Uterus (tissue), 4 donors: ENCODE results near the gene USP9X. TPM values are rescaled to one million over a fixed set of nuclear protein-coding genes. Genes with fewer than 3 reads are reported as not detected.
"Not testable (repeated sequence)": the region's sequence is repeated elsewhere in the genome, so short reads cannot be mapped to it uniquely, and the experiment has no call there.

ENCODE experiments used
- DNase-seq, 2 donors: peaks; one replicate each; pipeline ENCODE4 v3.0.0-alpha.2; 2019 to 2020
- H3K27ac ChIP-seq, 2 donors: fragments of 200-600 bp; sonication (generic); 1 replicate in 1 of 2; 2 replicates in 1 of 2; pipeline ENCODE4 v1.5.1; 2016 to 2018
- H3K27me3 ChIP-seq, 2 donors: fragments of 200-600 bp; sonication (generic); one replicate each; pipeline ENCODE4 v1.5.1; 2018 to 2019; ENCODE audit warnings: control low read depth in 1 of 2
- H3K36me3 ChIP-seq, 2 donors: fragments of 200-600 bp; sonication (generic); one replicate each; pipeline ENCODE4 v1.5.1; 2019; ENCODE audit warnings: control low read depth in 1 of 2
- H3K4me1 ChIP-seq, 2 donors: fragments of 200-600 bp; sonication (generic); one replicate each; pipeline ENCODE4 v1.5.1; 2018 to 2019; ENCODE audit warnings: control low read depth in 1 of 2
- H3K4me3 ChIP-seq, 2 donors: fragments of 200-600 bp; sonication (generic); 1 replicate in 1 of 2; 2 replicates in 1 of 2; pipeline ENCODE4 v1.5.1; 2018 to 2019; ENCODE audit warnings: mild to moderate bottlenecking in 1 of 2
- H3K9me3 ChIP-seq, 2 donors: fragments of 200-600 bp; sonication (generic); one replicate each; pipeline ENCODE4 v1.5.1; 2019; ENCODE audit warnings: control low read depth in 1 of 2
- CTCF ChIP-seq, 4 experiments: fragments of 200-600 bp in 2 of 4; fragments of 450-650 bp in 2 of 4; sonication (generic) in 2 of 4; IDR thresholded peaks; one replicate each; pipeline ENCODE4 v1.5.1; 2016 to 2019; ENCODE audit warnings: antibody characterized with exemption in 4 of 4, mild to moderate bottlenecking in 2 of 4, moderate library complexity in 1 of 4
- POLR2A ChIP-seq, 2 donors: fragments of 450-650 bp; IDR thresholded peaks; one replicate each; pipeline ENCODE4 v1.6.1; 2016; ENCODE audit warnings: antibody characterized with exemption in 2 of 2, mild to moderate bottlenecking in 1 of 2, moderate library complexity in 1 of 2
- intact Hi-C: fragments of 100-400 bp; cut with DNase I; formaldehyde crosslinking; loops from one replicate; pipeline ENCODE4 v1.15.1; 2023; ENCODE audit warnings: low total_unique reads
- total RNA-seq, 4 donors: library from RNA; depleted of rRNA in 3 of 4; stranded (reverse); fragments of >200 nt in 3 of 4; gene quantifications; one replicate each; pipeline versions ENCODE4 v1.1.0 to v1.2.4, GENCODE V29; 2014 to 2023
- donor health status: DM: yes; HTN: yes; CAD: no.

USP9X gene
- total RNA-seq, 4 donors from 2014 or later, result 32.1 to 167 (median 78.7) TPM

DNA sequence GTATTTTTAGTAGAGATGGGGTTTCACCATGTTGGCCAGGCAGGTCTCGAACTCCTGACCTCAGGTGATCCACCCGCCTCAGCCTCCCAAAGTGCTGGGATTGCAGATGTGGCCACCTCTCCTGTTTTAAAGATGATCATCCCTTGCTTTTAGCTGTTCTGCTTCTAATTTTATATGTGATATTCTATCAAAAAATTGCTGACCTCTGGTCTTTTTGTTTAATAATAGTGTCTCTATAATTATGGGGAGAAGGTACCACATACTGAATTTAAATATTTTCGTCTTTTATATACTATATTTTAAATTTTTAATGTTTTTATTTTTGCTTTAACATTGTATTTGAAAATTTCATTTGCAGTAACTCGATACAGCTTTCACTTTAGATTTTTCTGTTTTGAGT, 15.6 kb downstream of the USP9X start:
- intact Hi-C loops, result no loop called here
- H3K9me3 ChIP-seq, result no peaks in the 10 kb centered on the region
- TF ChIP-seq POLR2A (IDR thresholded peaks at IDR 0.05) (no peak), CTCF (IDR thresholded peaks at IDR 0.05) (no peak)
- H3K4me3 ChIP-seq, result no peak overlapping the region
- no peaks in the 10 kb centered on the region for H3K27me3 ChIP-seq
- peaks cover 0 to 8% of the 10 kb centered on the region in 2 donors for H3K4me1 ChIP-seq
- H3K36me3 ChIP-seq, result no peaks in the 10 kb centered on the region
- no peak overlapping the region for H3K27ac ChIP-seq
- no peak for DNase-seq

- no peaks in the 10 kb centered on the region for H3K27me3 ChIP-seq
- no peak for TF ChIP-seq POLR2A (IDR thresholded peaks at IDR 0.05)
- TF ChIP-seq CTCF (IDR thresholded peaks at IDR 0.05), result no peak
- intact Hi-C loops, result no loop called here
- H3K4me1 ChIP-seq, result peaks cover 0 to 8% of the 10 kb centered on the region in 2 donors
- no peaks in the 10 kb centered on the region for H3K36me3 ChIP-seq
- no peak overlapping the region for H3K27ac ChIP-seq
- DNase-seq, result no peak
- no peak overlapping the region for H3K4me3 ChIP-seq
- no peaks in the 10 kb centered on the region for H3K9me3 ChIP-seq
Observed at GRCh38 chrX:41105005-41105404, 19.8 kb downstream of the USP9X start.

DNA sequence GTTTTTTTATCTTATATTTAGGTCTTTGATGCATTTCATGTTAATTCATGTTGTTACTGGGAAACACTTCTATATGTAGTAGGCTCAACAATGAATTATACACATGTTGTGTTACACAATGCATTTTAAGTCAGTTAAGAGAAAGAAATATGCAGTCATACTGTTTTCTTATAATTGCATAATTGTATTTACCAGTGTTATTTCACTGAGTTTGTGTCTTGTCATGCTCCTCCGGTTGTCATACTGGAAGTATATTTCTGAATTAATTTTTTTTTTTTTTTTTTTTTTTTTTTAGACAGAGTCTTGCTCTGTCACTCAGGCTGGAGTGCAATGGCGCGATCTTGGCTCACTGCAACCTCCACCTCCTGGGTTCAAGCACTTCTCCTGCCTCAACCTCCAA, 21.0 kb downstream of the USP9X start:
- H3K4me3 ChIP-seq, H3K27me3 ChIP-seq, H3K9me3 ChIP-seq, H3K36me3 ChIP-seq, H3K4me1 ChIP-seq, DNase-seq, H3K27ac ChIP-seq, intact Hi-C loops: not testable (repeated sequence)

- no peak overlapping the region for H3K27ac ChIP-seq
- H3K4me3 ChIP-seq, result no peak overlapping the region
- TF ChIP-seq CTCF (IDR thresholded peaks at IDR 0.05) (no peak), POLR2A (IDR thresholded peaks at IDR 0.05) (no peak)
- no peak for DNase-seq
- H3K9me3 ChIP-seq, result no peaks in the 10 kb centered on the region
- H3K4me1 ChIP-seq, result peaks cover 0 to 11% of the 10 kb centered on the region in 2 donors
- intact Hi-C loops, result no loop called here
- no peaks in the 10 kb centered on the region for H3K36me3 ChIP-seq
- H3K27me3 ChIP-seq, result no peaks in the 10 kb centered on the region
Observed at GRCh38 chrX:41108007-41108406, 22.8 kb downstream of the USP9X start.

DNA sequence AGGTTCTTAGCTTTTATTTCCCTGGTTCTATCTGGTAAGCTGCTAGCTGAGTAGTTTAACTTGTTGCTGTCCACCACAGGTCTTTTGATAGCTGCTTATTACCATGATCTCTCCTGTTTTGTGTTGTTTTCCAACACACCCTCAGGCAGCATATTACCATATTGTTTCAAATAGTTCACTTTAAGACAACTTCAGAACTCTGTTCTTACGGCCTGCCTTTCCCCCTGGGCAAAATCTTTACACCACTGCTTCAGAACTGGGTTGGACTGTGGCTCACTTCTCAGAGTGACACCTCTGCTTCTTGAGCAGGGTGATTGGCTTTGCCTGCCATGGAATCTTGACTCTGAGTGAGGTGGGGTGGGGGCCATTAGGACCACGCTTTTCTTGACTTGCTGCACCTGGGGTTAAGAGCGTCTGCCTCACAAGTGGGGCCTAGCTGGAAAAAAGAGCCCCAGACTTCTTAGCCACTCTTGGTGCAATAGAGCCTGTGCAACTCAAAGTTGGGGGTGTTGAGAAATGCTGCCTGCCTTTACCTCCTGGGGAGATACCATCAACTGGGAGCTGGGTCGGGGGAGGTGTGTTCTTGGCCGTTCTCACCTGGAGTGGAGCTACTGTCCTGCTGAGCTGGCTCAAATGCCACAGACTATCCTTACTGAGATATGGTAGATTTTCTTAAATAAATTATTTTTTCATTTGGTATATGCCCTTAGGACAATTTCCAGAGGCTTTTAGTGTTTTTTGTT, 23.4 kb downstream of the USP9X start:
- intact Hi-C loops, result no loop called here
- no peak for DNase-seq
- H3K36me3 ChIP-seq, result no peaks in the 10 kb centered on the region
- peaks cover 0 to 12% of the 10 kb centered on the region in 2 donors for H3K4me1 ChIP-seq
- TF ChIP-seq CTCF (IDR thresholded peaks at IDR 0.05) (no peak), POLR2A (IDR thresholded peaks at IDR 0.05) (no peak)
- no peak overlapping the region for H3K27ac ChIP-seq
- no peaks in the 10 kb centered on the region for H3K27me3 ChIP-seq
- H3K4me3 ChIP-seq, result no peak overlapping the region
- no peaks in the 10 kb centered on the region for H3K9me3 ChIP-seq
